Hematopoietic multipotent progenitor cell treated with erythropoietin and hydrocortisone succinate and interleukin-3 and kit ligand, for 17 days (in vitro differentiated cells): ENCODE measurements around the gene SBK3.
"Not testable (repeated sequence)": the region's sequence is repeated elsewhere in the genome, so short reads cannot be mapped to it uniquely, and the experiment has no call there.

Experiments used
- DNase-seq: peaks from one replicate; pipeline ENCODE4 v3.0.0-alpha.2; 2015; ENCODE audit warnings: low spot score

Gene SBK3

DNA sequence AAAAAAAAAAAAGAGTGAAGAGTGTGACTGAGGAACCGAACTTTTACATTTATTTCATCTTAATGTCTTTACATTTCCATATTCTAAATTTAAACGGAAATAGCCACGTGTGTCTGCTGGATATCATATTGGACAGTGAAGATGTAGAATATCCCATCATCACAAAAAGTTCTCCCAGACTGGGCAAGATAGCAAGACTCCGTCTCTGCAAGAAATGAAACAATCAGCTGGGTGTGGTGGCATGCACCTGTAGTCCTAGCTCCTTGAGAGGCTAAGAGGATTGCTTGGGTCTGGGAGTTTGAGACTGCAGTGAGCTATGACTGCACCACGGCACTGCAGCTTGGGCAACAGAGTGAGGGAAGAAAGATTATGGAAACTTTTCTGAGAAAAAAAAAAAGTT, 31.4 kb upstream of the SBK3 start:
- no peak for DNase-seq

DNA sequence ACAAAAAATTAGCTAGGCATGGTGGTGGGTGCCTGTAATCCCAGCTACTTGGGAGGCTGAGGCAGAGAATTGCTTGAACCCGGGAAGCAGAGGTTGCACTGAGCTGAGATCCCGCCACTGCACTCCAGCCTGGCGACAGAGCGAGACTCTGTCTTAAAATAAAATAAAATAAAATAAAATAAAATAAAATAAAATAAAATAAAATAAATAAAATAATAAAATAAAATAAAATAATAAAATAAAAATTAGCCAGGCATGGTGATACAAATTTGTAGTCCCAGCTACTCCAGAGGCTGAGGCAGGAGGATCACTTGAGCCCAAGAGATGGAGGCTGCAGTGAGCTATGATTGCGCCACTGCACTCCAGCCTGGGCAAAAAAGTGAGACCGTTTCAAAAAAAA, 28.6 kb upstream of the SBK3 start:
- not testable (repeated sequence) for DNase-seq

GRCh38 chr19:55569477-55569876, 24.1 kb upstream of the SBK3 start:
- not testable (repeated sequence) for DNase-seq

DNA sequence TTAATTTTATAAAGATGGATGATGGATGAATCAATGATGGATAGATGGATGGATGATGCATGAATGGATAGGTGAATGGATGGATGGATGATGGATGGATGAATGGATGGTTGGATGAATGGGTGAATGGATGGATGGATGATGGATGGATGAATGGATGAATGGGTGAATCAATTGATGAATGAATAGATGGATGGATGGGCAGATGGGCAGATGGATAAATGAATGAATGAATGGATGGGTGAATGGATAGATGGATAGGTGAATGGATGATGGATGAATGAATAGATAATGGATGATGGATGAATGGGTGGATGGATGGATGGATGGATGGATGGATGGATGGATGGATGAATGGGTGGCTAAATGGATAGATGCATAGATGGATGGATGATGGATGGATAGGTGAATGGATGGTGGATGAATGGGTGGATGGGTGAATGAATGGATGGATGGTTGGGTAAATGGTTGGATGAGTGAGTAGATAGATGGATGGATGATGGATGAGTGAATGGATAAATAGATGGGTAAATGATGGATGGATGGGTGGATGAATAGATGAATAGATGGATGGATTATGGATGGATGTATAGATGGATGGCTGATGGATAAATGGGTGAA, 22.5 kb upstream of the SBK3 start:
- no peak for DNase-seq

GRCh38 chr19:55566823-55567222, 21.5 kb upstream of the SBK3 start:
- DNase-seq = no peak

DNA sequence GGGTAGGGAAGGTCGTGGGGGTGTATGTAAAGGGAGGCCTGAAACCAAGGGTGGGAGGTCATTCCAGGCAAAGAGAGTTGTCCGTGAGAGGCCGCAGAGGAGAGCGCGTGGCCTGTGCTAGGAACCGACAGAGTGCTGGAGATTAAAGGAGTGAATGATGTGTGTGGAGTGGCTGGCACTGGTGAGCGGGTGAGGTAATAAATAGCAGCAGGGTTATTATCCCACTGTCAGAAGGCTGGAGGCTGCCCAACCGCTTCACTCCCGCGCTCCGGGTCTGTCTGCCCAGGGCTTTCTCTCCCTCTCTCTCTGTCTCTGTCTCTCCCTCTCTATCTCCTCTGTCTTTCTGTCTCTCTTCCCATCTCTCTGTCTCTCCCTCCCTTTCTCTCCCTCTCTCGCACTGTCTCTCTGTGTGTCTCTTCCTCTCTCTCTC, 17.9 kb upstream of the SBK3 start:
- DNase-seq = no peak

DNA sequence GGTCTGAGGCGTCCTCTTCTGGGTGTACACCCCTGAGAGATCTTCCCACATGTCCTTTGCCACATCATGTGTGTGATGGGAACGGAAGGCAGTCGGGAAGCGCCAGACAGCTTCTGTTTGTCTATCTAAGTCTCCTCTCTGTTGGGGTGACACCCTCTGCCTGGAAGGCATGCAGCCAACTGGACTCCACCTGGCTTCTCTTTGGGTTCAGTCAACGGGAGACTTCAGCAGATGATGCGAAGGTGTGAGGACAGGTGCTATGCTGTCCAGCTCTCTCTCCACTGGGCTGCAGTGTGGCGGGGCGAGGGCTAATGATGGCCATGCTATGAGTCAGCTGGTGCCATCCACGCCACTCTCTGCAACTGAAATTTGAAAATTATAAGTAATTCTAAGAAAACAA, 14.3 kb upstream of the SBK3 start:
- no peak for DNase-seq

DNA sequence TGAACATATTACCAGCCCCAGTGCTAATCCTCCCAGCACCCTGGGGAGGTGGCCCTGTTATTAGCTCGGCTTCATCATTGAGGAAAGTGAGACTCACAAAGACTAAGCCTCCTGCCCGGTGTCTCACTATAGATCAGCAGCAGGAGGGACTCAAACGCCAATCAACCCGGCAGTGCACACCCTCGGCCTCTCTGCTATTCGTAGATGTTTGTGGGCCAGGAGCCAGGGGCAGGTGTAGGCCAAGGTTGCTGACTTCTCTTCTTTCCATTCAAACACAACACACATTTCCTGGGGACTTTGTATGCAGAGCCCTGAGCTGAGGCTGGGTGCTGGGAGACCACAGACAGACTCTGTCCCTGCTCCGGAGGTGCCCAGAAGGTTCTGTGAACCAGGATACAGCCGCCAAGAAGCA, 9.4 kb upstream of the SBK3 start:
- DNase-seq = no peak

- no peak for DNase-seq
Observed at GRCh38 chr19:55554302-55554701, 9.0 kb upstream of the SBK3 start.

DNA sequence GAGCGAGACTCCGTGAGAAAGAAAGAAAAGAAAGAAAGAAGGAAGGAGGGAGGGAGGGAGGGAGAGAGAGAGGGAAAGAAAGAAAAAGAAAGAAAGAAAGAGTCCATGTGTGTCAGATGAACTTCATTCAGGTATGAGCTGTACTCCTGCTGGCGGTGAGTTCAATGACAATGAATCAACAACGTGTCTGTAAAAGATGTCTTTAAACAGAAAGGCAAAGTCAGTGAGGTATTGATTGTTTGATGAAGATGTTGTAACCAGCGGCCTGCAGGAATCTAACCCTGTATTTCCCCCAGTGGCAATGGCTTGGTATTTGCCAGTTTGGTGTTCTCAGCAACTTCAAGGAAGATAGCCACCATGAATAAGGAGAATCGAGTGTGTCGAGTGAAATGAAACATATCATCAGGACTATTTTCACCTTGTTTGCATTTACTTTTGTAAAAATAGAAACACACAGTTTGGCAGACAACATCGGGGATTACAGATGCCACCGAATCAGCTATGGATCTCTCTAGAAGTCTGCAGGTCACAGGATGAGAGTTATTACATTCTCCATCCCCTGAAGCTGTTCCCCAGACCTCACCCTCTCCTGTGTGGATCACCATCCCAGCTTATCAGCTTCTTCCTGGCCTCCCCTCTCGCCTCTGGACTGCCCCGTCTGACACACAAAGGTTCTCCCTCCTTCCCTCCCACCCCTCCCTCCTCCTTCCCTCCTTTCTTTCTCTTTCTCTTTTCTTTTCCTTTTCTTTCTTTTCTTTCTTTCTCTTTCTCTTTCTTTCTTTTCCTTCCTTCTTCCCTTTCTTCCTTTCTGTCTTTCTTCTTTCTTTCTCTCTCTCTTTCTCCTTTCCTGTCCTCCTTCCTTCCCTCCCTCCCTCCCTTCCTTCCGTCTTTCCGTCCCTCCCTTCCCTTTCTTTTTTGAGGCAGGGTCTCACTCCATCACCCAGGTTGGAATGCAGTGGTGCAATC, 8.2 kb upstream of the SBK3 start:
- no peak for DNase-seq

GRCh38 chr19:55552620-55553019, 7.3 kb upstream of the SBK3 start:
- no peak for DNase-seq

DNA sequence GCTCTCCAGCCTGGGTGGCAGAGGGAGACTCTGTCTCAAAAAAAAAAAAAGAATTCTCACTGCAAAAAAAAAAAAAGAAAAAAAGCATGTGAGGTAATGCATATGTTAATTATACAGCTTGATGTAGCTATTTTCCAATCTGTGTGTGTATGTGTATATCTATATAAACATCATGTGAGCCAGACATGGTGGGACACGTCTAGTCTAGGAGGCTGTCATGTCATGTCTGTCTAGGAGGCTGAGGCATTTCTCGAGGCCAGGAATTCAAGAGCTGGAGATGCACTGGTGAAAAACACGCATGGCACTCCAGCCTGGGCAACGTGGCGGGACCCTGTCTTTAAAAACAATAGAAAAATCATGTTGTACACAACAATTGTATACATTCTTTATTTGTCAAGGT, 6.9 kb upstream of the SBK3 start:
- DNase-seq = no peak

GRCh38 chr19:55550321-55550650, 4.9 kb upstream of the SBK3 start:
- no peak for DNase-seq

DNA sequence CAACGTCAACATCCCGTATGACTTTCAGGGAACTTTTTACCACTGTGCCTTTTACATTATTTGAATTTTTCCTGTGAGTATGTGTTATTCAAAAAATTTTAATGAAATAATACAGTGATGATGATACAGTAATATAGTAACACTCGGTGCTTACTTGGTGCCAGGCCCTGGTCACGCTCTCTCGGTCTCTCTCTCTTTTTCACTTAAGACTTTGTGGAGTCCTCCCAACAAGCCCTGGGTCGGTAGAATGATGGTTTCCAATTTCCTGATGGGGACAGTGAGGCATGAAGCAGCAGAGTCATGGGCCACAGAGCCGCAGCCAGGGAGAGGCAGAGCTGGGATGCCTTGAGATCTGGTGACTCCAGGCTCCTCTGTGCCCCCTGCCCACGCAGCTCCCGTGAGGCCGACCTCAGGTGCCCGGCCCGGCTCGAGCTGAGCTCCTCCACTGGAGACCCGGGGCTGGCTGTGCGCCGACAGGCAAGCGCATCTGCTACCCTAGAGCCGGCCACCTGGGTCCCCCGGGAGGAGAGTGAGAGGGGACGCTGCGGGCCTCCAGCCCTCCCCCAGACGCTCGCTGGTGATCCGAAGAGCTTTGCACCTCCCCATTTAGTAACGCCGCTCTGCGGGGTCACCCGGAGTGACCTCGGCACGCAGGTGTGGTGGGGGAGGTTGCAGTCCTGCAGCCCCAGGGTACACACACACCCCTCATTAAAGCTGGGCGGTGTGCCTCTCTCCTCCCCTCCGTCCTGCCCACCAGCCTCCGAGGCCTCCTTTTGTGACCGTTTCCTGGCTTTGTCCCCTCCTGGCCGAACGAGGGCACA, 4.4 kb upstream of the SBK3 start:
- no peak for DNase-seq

DNA sequence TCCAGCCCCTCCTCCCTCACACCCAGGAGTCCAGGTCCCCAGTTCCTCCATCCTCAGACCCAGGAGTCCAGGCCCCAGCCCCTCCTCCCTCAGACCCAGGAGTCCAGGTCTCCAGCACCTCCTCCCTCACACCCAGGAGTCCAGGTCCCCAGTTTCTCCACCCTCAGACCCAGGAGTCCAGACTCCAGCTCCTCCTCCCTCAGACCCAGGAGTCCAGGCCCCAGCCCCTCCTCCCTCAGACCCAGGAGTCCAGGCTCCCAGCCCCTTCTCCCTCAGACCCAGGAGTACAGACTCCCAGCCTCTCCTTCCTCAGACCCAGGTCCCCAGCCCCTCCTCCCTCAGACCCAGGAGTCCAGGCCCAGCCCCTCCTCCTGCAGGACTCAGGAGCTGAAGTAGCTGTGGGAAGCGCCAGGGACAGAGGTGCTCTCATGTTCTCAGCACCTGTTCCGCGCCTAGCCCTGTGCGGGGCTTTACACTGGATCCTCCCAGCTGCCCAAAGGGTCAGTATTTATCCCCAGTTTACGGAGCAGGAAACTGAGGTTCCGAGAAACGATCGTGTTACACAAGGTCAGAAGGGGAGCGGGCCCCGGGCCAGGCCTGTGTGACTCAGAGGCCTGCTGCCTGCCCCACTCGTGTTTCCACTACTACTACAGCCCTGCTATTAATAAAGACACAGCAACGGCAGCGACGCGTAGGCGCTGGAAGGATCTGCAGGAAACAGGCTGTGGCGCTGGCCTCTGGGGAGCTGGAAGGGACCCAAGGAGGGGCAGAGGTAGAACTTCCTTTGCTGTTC, 1.7 kb upstream of the SBK3 start:
- no peak for DNase-seq

DNA sequence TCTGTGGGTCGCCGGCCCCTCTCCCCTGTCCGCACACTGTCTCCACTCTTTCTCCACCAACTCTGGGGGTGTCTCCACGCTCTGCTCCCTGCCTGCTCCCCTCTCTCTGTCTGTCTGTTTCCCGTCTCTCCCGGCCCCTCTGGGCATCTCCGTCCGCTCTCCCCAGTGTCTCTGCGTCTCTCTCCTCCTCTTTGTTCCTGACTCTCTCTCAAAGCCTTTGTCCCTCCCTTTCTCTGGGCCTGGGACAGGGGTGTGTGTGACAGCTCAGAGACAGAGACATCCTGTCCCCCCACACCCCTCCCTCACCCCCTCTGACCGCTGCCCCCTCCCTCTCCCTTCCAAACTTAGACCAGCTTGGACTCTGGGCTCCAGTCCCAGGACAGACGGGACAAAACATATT, 668 bp upstream of the SBK3 start:
- DNase-seq = no peak

DNA sequence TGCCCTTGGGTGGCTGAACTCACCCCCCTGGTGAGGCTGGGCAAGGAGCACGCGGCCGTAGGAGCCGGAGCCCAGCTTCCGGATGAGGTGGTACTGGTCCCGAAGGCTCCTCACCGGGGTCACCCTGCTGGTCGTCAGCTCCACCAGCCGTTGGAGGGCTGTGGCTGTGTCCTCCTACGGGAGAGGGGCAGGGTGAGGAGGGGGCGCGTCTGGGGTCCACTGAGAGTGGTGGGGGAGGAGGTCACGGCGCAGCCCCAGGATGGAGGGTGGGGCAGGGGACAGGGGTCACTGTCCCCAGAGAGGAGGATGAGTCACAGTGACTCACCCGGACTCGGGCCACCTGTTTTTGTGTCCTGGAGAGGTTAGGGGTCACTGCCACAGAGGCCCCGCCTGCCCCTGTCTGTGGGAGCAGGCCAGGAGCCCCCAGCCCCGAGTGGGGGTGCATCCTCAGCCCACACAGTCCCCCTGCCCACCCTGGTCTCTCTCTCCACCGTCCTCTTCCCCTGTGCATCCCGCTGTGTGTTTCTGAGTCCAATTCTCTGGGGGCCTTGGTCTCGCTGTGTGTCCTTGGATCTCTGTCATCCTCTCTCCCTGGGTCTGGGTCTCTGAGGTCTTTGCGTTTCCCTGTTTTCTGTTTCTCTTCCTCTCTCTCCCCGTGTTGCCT, 435 bp downstream of the SBK3 start:
- DNase-seq = no peak

DNA sequence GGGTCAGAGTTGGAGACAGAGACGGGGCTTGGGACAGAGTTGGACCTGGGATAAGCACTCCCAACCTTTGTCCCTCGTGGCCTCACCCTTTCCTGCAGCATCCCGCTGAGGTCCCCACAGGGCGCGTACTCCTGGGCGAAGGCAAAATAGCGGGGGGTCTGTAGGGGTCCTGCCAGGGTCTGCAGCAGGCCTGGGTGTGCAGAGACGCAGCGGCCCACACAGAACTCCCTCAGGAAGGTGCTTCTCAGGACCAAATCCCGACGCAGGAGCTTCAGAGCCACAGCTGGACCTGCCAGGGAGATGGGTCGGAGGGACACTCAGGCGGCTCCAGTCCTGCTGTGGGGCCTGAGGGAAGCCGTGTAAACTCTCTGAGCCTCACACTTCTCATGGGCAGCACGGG, 1.3 kb downstream of the SBK3 start:
- no peak for DNase-seq

DNA sequence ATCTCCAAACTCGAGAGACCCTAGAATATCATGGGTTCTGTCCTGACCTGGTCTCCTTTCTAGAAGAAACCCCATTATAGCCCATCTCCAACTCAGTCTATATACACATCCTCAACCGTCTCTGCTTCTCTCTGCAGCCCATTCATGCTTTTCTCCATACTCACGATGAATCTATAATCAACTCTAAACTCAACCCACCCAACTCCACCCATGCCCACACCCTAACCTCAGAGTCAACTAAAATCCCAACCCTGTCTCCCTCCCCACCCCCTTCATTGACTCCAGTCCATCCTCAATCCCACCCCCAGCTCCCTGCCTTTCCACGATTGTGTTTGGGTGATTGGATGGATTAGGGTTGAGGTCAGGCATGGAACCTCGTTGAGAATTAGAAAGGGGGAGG, 1.8 kb downstream of the SBK3 start:
- DNase-seq = no peak

DNA sequence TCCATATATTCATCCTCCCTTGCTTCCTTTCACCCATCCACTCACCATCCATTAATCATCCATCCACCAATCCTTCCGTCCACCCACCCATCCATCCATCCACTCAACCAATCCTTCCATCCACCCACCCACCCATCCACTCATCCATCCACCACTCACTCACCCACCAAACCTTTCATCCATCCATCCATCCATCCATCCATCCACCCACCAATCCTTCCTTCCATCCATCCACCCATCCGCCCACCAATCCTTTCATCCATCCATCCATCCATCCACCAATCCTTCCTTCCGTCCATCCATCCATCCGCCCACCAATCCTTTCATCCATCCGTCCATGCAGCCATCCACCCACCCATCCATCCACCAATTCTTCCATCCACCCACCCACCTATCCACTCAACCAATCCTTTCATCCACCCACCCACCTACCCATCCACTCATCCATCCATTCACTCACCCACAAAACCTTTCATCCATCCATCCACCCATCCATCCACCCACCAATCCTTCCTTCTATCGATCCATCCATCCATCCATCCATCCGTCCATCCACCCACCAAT, 3.0 kb downstream of the SBK3 start:
- DNase-seq = no peak

GRCh38 chr19:55541091-55541490, 4.3 kb downstream of the SBK3 start:
- no peak for DNase-seq
